NCI-H1694 treated with DMSO at 0.1 percent for 48 hours (cell line): ENCODE results near the gene OSCAR.
"Not testable (repeated sequence)": the region's sequence is repeated elsewhere in the genome, so short reads cannot be mapped to it uniquely, and the experiment has no call there.

Source experiments
- DNase-seq: peaks from one replicate; lab custom pipeline; 2025; lab: John Stamatoyannopoulos, UW

The OSCAR gene

GRCh38 chr19:54125713-54126112 is 25.1 kb upstream of the OSCAR start:
- no peak for DNase-seq

DNA sequence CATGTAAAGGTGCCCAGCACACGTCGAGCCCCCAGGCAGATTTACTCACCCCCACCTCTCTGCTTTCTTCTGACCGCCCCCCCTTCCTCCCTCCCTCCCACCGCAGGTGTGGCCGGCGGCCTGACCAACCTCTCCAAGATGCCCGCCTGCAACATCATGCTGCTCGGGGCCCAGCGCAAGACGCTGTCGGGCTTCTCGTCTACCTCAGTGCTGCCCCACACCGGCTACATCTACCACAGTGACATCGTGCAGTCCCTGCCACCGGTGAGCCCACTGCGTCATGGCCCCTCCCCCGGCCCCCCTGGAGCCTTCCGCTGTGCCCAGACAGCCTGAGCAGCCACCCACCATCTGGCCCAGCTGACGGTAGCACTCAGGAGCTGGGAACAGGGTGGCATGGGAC is 23.8 kb upstream of the OSCAR start:
- no peak for DNase-seq

DNA sequence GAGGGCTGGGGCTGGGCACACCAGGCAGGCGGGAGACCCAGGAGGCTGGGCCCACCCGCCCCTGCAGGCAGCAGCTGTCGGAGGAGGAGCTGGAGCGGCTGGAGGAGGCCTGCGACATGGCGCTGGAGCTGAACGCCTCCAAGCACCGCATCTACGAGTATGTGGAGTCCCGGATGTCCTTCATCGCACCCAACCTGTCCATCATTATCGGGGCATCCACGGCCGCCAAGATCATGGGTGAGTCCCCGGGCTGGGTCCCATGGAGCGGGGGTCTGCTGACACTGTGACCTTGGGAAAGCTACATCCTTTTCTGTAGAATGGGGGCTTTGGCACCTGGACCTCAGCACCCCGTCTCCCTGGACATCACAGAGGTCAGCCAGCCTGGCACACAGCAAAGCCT is 23.1 kb upstream of the OSCAR start:
- no peak for DNase-seq

DNA sequence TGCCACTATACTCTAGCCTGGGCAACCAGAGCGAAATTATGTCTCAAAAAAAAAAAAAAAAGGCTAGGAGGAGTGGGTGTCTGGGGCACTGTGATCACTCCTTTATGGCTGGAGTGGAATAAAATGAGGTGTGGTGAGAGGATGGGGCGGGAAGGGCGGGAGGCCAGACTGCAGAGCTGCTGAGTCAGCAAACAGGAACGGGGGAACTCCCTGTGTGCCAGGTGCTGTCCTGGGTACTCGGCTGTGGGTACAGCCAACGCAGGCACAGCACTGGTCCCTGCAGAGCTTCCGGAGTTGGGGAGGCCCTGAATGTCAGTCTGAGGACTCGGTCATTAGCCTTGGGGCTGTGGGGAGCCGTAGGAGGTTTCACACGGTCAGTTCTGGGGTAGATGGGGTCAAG is 20.7 kb upstream of the OSCAR start:
- no peak for DNase-seq

DNA sequence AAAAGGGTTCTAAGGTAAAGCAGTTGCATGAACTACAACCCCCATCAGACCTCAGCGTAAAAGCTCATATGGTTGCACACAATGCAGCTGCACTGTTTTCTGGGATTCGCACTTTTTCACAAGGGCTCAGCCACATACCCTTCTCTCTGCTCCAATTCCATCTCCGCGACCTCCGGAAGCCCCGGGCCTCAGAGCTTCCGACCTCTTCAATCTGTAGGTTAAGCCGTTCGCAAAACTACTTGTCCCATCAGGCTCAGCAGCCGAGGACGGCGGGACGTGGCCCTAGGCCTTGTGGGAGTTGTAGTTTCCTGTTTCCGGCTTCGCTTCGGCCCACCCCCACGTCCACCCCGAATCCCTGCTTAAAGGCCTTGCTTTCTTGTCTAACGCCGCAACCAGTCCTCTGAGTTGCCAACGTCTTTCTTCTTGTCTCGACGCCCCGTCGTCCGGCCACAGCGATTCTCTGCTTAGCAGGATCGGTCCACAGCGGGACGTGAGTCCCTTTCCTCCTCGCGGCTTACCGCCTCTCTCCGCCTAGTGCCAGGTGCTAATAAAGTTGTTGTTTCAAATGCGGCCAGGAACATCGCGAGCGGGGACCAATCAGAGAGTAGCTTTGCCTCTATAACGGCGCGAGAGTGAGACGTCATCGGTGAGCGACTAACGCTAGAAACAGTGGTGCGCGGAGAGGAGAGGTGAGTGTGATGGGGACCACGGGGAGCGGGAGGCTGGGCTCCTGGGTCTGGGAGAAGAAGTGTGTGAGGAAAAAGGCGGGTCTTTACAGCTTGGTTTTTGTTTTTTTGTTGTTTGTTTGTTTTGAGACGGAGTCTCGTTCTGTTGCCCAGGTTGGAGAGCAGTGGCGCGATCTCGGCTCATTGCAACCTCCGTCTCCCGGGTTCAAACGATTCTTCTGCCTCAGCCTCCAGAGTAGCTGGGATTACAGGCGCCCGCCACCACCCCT is 14.8 kb upstream of the OSCAR start, which contains the start of the genes PRPF31 and TFPT:
Gene PRPF31, plus strand, starts transcription at position 646 of the 955 bp plus-strand sequence. CDS start 2,525 bp downstream, outside the sequence.
Gene TFPT, minus strand, starts transcription at position 549 of the 955 bp plus-strand sequence. Its CDS starts 388 bp downstream, at position 161.
- peak; percentile 97 for DNase-seq

- DNase-seq, result no peak
These were observed 13.9 kb upstream of the OSCAR start for GRCh38 chr19:54114340-54115108.

GRCh38 chr19:54109651-54110050 is 9.0 kb upstream of the OSCAR start:
- no peak for DNase-seq

DNA sequence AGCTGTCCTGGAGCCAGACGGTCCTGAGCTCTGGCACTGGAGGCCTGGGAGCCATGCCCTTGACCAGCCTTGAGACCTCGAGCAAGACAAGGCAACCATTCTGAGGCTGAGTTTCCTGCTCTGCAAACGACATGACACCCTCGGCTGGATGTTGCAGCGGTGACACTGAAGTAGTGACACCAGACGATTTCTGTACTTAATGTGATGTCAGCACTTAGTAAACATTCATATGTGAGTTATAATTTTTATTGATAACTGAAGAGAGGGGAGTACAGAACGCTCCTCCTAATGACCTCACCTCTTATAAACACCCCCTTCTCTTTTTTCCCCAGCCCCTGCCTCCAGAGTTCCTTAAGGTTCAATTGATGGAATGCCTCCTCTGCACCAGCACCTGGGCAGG is 7.9 kb upstream of the OSCAR start:
- DNase-seq, result no peak

GRCh38 chr19:54107876-54108490 is 7.4 kb upstream of the OSCAR start:
- no peak for DNase-seq

GRCh38 chr19:54106716-54107115 is 6.1 kb upstream of the OSCAR start:
- DNase-seq, result no peak

DNA sequence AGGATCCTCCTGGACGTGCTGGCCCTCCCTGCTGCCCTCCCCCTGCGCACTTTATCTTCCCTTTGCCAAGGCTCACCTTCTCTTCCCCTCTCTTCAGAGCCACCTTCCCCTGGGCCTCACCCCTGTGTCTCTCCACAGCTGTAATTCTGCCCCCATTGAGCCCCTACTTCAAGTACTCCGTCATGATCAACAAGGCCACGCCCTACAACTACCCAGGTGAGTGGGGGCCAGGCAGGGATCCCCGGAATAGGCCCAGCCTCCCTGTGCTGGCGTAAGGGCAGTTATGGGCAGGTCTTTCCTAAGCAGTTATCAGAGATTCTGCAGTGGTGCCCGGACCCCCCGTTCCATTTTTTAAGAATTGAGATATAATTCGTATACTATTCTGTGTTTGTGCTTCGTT is 5.2 kb upstream of the OSCAR start:
- no peak for DNase-seq

GRCh38 chr19:54104998-54105715 is 4.6 kb upstream of the OSCAR start:
- no peak for DNase-seq

DNA sequence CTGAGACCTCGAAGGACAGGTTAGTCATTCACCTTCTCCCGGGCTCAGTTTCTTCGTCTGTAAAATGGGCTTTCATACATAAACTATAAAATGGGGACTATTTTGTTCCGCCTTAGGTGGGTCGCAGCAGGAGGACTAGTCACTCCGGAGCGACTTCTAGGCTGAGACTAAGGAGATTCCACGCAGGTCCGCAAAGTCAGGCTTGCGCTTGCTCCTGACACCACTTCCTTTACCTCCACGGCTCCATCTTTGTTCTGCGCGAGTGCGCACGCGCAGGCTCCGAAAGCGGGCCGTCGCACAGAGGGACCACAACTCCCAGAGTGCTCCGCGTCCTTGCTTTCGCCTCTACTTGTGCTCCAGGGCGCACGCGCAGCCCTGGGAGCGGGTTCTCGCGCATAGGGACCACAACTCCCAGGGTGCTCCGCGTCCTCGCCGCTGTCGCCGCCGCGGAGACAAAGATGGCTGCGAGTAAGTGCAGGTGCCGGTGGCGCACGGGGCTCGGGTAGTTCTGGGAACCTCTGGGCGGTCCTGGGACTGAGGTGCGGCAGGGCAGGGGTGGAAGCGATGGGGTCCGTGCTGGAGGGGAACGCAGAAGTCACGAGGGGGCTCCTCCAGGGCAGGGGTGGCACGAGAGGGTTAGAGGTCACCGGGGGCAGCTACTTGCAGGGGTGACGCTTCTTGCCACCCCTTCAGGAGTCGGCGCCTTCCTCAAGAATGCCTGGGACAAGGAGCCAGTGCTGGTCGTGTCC is 2.0 kb upstream of the OSCAR start, which contains the start of gene NDUFA3:
Gene NDUFA3, plus strand, starts transcription at position 435 of the 749 bp plus-strand sequence. Its CDS starts 24 bp downstream, at position 459.
- peak; percentile 95 for DNase-seq

DNA sequence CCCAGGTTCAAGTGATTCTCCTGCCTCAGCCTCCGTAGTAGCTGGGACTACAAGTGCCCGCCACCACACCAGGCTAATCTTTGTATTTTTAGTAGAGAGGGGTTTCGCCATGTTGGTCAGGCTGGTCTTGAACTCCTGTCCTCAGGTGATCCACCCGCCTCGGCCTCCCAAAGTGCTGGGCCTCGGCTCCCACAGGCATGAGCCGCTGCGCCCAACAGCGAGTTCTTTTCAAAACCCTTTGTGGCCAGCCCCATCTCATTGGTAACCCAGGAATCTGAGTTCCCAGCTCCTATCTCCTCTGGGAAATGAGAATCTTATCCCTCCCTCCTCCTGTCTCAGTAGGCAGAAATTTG is 724 bp downstream of the OSCAR start:
- not testable (repeated sequence) for DNase-seq

DNA sequence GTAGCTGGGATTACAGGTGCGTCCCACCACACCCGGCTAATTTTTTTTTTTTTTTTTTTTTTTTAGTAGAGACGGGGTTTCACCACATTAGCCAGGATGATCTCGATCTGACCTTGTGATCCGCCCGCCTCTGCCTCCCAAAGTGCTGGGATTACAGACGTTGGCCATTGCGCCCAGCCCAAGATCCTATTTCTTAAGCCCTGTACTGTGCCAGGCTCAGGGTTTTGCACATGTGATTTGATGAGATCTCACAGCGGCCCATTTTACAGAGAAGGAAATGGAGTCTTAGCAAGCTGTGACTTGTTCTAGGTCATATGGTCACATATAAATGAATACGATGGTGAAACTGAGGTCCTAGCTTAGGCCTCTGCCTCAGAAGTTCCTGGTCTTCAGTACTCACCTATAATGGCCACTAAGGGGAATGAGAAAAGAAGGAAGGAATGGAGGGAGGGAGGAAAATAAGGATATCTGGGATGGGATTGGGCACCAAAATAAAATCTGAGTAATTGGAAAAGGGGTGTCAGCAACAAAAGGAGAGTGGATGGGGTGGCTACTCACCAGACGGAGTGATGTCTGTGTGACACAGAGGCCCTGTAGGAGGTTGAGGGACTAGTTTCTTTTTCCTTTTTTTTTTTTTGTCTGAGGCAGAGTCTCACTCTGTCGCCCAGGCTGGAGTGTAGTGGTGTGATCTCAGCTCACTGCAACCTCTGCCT is 1.3 kb downstream of the OSCAR start:
- DNase-seq, result no peak

DNA sequence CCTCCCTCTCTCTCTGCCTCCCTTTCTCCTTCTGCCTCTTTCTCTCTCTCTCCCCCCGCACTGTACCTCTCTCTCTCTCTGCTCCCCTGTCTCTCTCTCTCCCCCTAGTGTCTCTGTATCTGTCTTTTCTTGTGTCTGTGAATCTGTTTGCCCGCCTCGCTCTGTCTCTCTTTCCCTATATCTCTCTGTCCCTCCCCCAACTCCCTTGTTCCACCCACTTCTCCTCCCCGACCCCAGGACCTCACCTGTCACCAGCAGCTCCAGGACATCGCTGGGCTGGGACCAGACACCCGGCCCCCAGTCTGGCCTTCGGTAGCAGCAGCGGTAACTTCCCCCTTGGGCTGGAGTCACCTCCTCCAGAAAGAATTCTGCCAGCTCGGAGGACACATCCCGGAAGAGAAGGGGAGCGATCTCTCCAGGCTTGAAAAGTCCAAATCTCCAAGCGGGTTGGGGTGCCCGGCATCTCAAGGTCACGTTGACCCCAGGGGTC is 3.9 kb downstream of the OSCAR start:
- DNase-seq, result no peak

- not testable (repeated sequence) for DNase-seq
These were observed 4.6 kb downstream of the OSCAR start for GRCh38 chr19:54095859-54096616.

DNA sequence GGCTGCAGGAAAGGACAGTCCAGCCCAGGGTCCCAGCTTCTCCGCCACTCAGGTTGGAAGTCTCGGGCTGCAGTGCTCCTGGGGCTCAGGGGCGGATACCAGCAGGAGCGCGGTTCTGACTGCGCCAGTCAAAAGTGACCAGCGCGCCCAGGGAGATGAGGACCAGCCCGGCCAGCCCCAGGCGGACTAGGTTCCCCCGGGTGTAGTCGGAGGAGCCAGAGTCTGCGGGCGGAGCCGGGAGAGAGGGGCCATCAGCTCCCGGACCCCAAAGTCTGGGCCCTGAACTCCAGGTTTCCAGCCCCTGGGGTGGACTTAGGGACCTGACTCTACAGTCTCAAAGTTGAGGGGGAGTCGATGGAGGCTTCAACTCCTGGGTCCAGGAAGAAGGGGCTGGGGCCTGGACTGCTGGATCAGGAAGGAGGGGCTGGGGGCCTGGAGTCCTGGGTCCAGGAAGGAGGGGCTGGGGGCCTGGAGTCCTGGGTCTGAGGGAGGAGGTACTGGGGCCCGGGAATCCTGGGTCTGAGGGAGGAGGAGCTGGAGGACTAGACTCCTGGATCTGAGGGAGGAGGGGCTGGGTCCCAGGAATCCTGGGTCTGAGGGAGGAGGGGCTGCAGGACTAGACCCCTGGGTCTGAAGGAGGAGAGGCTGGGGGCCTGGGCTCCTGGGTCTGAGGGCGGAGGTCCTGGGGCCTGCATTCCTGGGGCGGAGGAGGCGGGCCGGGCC is 5.3 kb downstream of the OSCAR start:
- DNase-seq, result no peak
